Breast epithelium (tissue), 3 donors: Measurements from ENCODE around the gene ADM2.

Source experiments
- POLR2A ChIP-seq: fragments of 450-650 bp; IDR thresholded peaks from one replicate; pipeline ENCODE4 v1.6.1; 2016; ENCODE audit warnings: antibody characterized with exemption, mild to moderate bottlenecking, moderate library complexity
- TF ChIP-seq, protein P1 (sequence below), 3 donors: fragments of 450-650 bp; IDR thresholded peaks; one replicate each; pipeline ENCODE4 v1.5.1; 2016 to 2017; ENCODE audit warnings: antibody characterized with exemption in 3 of 3, mild to moderate bottlenecking in 3 of 3, moderate library complexity in 3 of 3

DNA sequence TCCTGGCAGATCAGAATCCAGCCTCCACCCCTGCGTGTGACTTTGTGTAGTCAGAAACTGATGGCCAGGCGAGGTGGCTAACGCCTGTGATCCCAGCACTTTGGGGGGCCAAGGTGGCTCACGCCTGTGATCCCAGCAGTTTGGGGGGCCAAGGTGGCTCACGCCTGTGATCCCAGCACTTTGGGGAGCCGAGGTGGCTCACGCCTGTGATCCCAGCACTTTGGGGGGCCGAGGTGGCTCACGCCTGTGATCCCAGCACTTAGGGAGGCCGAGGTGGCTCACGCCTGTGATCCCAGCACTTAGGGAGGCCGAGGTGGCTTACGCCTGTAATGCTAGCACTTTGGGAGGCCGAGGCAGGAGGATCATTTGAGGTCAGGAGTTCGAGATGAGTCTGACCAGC, 31.8 kb downstream of the ADM2 start:
- TF ChIP-seq, protein P1, sequence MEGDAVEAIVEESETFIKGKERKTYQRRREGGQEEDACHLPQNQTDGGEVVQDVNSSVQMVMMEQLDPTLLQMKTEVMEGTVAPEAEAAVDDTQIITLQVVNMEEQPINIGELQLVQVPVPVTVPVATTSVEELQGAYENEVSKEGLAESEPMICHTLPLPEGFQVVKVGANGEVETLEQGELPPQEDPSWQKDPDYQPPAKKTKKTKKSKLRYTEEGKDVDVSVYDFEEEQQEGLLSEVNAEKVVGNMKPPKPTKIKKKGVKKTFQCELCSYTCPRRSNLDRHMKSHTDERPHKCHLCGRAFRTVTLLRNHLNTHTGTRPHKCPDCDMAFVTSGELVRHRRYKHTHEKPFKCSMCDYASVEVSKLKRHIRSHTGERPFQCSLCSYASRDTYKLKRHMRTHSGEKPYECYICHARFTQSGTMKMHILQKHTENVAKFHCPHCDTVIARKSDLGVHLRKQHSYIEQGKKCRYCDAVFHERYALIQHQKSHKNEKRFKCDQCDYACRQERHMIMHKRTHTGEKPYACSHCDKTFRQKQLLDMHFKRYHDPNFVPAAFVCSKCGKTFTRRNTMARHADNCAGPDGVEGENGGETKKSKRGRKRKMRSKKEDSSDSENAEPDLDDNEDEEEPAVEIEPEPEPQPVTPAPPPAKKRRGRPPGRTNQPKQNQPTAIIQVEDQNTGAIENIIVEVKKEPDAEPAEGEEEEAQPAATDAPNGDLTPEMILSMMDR (IDR thresholded peaks at IDR 0.05), result no peak
- no peak for TF ChIP-seq POLR2A
